ENCODE results near the gene PHLPP1. TPM values are rescaled to one million over a fixed set of nuclear protein-coding genes. Genes with fewer than 3 reads are reported as not detected.

PHLPP1 gene
- total RNA-seq, 6 donors from 2014 or later: 8.2 to 15.5 (median 13.2) TPM

DNA sequence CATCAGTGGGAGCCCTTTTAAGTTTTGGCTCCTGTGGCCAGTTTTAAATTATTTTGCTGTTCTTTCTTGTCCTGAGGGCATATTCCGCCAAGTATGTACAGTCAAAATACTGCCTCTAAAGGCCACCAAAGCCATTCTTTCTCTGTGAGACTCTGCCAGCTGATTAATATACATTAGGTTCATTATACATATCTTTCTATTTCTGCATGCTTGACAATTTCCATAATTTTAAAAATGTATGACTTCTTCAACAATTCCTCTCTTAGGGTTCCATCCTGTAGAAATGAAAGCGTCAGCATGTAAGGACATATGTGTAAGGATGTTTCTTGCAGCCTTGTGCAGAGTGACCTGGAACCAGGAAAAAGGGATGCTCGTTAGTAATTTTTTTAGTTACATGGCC, 291.9 kb downstream of the PHLPP1 start:
- no peaks in the 10 kb centered on the region for H3K36me3 ChIP-seq
- no peaks in the 10 kb centered on the region for H3K9me3 ChIP-seq
- WGBS, 2 donors: 82 to 91% methylated on average over 3 of the region's 3 CpGs
- TF ChIP-seq POLR2AphosphoS5 (IDR thresholded peaks at IDR 0.05) (no peak), EP300 (IDR thresholded peaks at IDR 0.05) (no peak)
- H3K4me1 ChIP-seq: no peaks in the 10 kb centered on the region
- H3K27ac ChIP-seq: no peak overlapping the region
- no peak for DNase-seq
- H3K4me3 ChIP-seq: no peak overlapping the region
- ATAC-seq (ENCODE audit: low FRiP score in 2 of 2): no peak
- H3K27me3 ChIP-seq: no peaks in the 10 kb centered on the region

DNA sequence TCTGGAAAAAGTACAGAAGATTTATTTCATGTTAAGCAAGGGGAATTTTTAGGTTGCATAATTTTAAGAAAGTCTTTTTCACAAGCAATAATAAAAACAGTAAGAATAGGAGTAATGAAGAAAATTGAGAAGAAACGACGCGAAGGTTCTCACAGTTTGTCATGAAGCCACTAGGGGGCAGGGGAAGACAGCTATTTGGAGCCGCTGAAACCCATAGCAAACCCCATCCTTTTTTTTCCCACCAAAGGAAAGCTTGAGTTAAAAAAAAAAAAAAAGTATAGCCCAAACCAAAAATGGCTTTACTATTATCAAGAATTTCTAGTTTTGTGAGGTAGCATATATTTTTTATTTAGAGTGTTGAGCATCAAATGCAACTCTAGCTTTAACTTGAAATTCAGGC, 300.9 kb downstream of the PHLPP1 start:
- DNase-seq (no peak), ATAC-seq (ENCODE audit: low FRiP score in 2 of 2) (peak in 1 of 2 donors; percentile 84)
- no peak overlapping the region for H3K4me3 ChIP-seq
- no peaks in the 10 kb centered on the region for H3K9me3 ChIP-seq
- WGBS, 2 donors: 0% methylated on average over 4 of the region's 4 CpGs
- no peak overlapping the region for H3K27ac ChIP-seq
- H3K4me1 ChIP-seq: no peaks in the 10 kb centered on the region
- TF ChIP-seq POLR2AphosphoS5 (IDR thresholded peaks at IDR 0.05) (no peak), CTCF (IDR thresholded peaks at IDR 0.05) (peak; percentile 47 to 74 (median 66))
- no peaks in the 10 kb centered on the region for H3K36me3 ChIP-seq
- H3K27me3 ChIP-seq: no peaks in the 10 kb centered on the region

- Histone ChIP-seq H3K36me3 (no peaks in the 10 kb centered on the region), H3K4me3 (no peak overlapping the region), H3K27me3 (no peaks in the 10 kb centered on the region), H3K4me1 (no peaks in the 10 kb centered on the region), H3K9me3 (no peaks in the 10 kb centered on the region), H3K27ac (no peak overlapping the region)
- TF ChIP-seq POLR2A (IDR thresholded peaks at IDR 0.05) (no peak), CTCF (IDR thresholded peaks at IDR 0.05) (no peak), POLR2AphosphoS5 (IDR thresholded peaks at IDR 0.05) (no peak), EP300 (IDR thresholded peaks at IDR 0.05) (no peak)
- WGBS, 2 donors: 59 to 65% methylated on average over 2 of the region's 2 CpGs
- no peak for ATAC-seq (ENCODE audit: low FRiP score in 2 of 2)
- DNase-seq: no peak
These were observed 301.7 kb downstream of the PHLPP1 start for GRCh38 chr18:63017076-63017475.

GRCh38 chr18:63017977-63018376, 302.6 kb downstream of the PHLPP1 start:
- Histone ChIP-seq H3K36me3 (no peaks in the 10 kb centered on the region), H3K9me3 (no peaks in the 10 kb centered on the region), H3K27ac (no peak overlapping the region), H3K4me1 (no peaks in the 10 kb centered on the region), H3K4me3 (no peak overlapping the region), H3K27me3 (no peaks in the 10 kb centered on the region)
- no peak for ATAC-seq (ENCODE audit: low FRiP score in 2 of 2)
- TF ChIP-seq POLR2A (IDR thresholded peaks at IDR 0.05) (no peak), POLR2AphosphoS5 (IDR thresholded peaks at IDR 0.05) (no peak), CTCF (IDR thresholded peaks at IDR 0.05) (no peak), EP300 (IDR thresholded peaks at IDR 0.05) (no peak)
- DNase-seq: no peak

DNA sequence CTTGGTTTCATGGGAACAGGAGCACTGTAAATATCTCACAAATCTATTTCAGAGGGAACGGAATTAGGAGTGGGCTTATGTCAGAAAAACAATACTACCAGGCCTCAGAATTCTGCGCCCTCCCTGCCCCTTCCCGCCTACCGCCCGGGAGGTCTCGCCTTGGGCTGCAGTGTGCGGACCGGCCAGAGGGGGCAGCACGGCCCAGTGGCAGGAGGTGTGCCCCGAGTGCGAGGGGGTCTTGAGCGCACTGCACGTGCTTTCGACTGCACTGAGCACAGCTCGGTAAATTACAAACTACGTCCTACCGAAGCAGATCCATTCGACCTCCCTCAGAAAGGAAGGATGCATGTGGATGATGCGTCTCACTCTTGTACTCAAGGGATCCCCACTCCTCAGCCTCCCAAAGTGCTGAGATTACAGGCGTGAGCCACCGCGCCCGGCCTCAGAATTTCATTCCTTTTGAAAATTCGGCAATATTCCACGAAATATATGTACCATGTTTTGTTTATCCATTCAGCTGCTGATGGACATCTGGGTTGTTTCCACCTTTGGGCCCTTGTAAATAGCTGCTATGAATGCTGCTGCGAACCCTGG, 307.2 kb downstream of the PHLPP1 start:
- H3K27me3 ChIP-seq: no peaks in the 10 kb centered on the region
- no peaks in the 10 kb centered on the region for H3K4me1 ChIP-seq
- H3K36me3 ChIP-seq: no peaks in the 10 kb centered on the region
- H3K4me3 ChIP-seq: no peak overlapping the region
- no peaks in the 10 kb centered on the region for H3K9me3 ChIP-seq
- peak in 5 of 6 experiments; percentile 6 to 41 (median 21) for TF ChIP-seq CTCF (IDR thresholded peaks at IDR 0.05)
- no peak for TF ChIP-seq POLR2AphosphoS5 (IDR thresholded peaks at IDR 0.05)
- no peak for TF ChIP-seq EP300 (IDR thresholded peaks at IDR 0.05)
- H3K27ac ChIP-seq: no peak overlapping the region
- WGBS, 2 donors: 81 to 83% methylated on average over 26 of the region's 26 CpGs
- DNase-seq (peak in 1 of 2 donors; percentile 77), ATAC-seq (ENCODE audit: low FRiP score in 2 of 2) (no peak)

Data from upper lobe of left lung (tissue), 6 donors.